DOHH2 (cell line): ENCODE results near the gene ERVMER34-1.

Source experiments
- H3F3A ChIP-seq: fragments of 200-600 bp; sonication (generic), shearing (Covaris generic); 2 replicates; pipeline ENCODE4 v1.6.0; 2016; ENCODE audit warnings: antibody characterized with exemption, mild to moderate bottlenecking; ENCODE audit not compliant: control insufficient read depth, insufficient read depth
- H3K27ac ChIP-seq: fragments of 200-600 bp; sonication (generic); 2 replicates; pipeline ENCODE4 v1.5.1; 2014; ENCODE audit warnings: low read depth, mild to moderate bottlenecking, low read length, moderate library complexity
- H3K27me3 ChIP-seq: fragments of 200-600 bp; sonication (generic); 2 replicates; pipeline ENCODE4 v1.6.1; 2014; ENCODE audit warnings: mild to moderate bottlenecking, low read length, mixed read lengths; ENCODE audit not compliant: control insufficient read depth
- H3K36me3 ChIP-seq: fragments of 200-600 bp; sonication (generic); 2 replicates; pipeline ENCODE4 v1.6.1; 2014; ENCODE audit warnings: mild to moderate bottlenecking, low read length, moderate library complexity, mixed read lengths; ENCODE audit not compliant: control insufficient read depth
- H3K4me1 ChIP-seq: fragments of 200-600 bp; sonication (generic); 2 replicates; pipeline ENCODE4 v1.6.1; 2014; ENCODE audit warnings: mild to moderate bottlenecking, low read length, mixed read lengths; ENCODE audit not compliant: control insufficient read depth
- H3K4me2 ChIP-seq: fragments of 200-600 bp; sonication (generic); 2 replicates; pipeline ENCODE4 v1.6.0; 2014; ENCODE audit warnings: mild to moderate bottlenecking, low read length, moderate library complexity
- H3K4me3 ChIP-seq: fragments of 200-600 bp; sonication (generic); 2 replicates; pipeline ENCODE4 v1.5.1; 2014; ENCODE audit warnings: mild to moderate bottlenecking, low read length, mixed read lengths
- H3K79me2 ChIP-seq: fragments of 200-600 bp; sonication (generic); 2 replicates; pipeline ENCODE4 v1.6.1; 2014; ENCODE audit warnings: mild to moderate bottlenecking, low read length, mixed read lengths; ENCODE audit not compliant: control insufficient read depth
- H3K9me2 ChIP-seq: fragments of 200-600 bp; sonication (generic); replicated peaks from 2 replicates; pipeline ENCODE4 v1.6.1; 2014; ENCODE audit warnings: mild to moderate bottlenecking, low read length, mixed read lengths; ENCODE audit not compliant: control insufficient read depth
- H3K9me3 ChIP-seq: fragments of 200-600 bp; sonication (generic); 2 replicates; pipeline ENCODE4 v1.6.1; 2014; ENCODE audit warnings: antibody characterized with exemption, low read length, mixed read lengths; ENCODE audit not compliant: control insufficient read depth, insufficient read depth
- H4K20me1 ChIP-seq: fragments of 200-600 bp; sonication (generic); 2 replicates; pipeline ENCODE4 v1.6.0; 2014; ENCODE audit warnings: low read depth, mild to moderate bottlenecking, antibody characterized with exemption, low read length, moderate library complexity; ENCODE audit not compliant: control insufficient read depth, insufficient read depth
- CTCF ChIP-seq: fragments of 200-600 bp; sonication (generic); IDR thresholded peaks from one replicate; pipeline ENCODE4 v1.5.1; 2014; ENCODE audit warnings: antibody characterized with exemption, mild to moderate bottlenecking, low read depth, low read length; ENCODE audit not compliant: poor library complexity, severe bottlenecking
- EZH2phosphoT487 ChIP-seq: fragments of 200-600 bp; sonication (generic); IDR thresholded peaks from 2 replicates; pipeline ENCODE4 v1.6.1; 2017; ENCODE audit warnings: borderline replicate concordance, mild to moderate bottlenecking, antibody characterized with exemption, low read length, moderate library complexity, mixed read lengths

Gene ERVMER34-1

GRCh38 chr4:52711834-52712250 is 39.4 kb downstream of the ERVMER34-1 start:
- Histone ChIP-seq H3K9me2 (no peaks in the 10 kb centered on the region), H3K4me1 (peaks cover 68% of the 10 kb centered on the region), H3K4me3 (peak overlapping the region; percentile 92), H3K27me3 (no peaks in the 10 kb centered on the region), H3K4me2 (peak overlapping the region; percentile 95), H3K27ac (peak overlapping the region; percentile 75), H3K79me2 (peaks cover 37% of the 10 kb centered on the region), H3K36me3 (peaks cover 45% of the 10 kb centered on the region), H3K9me3 (no peaks in the 10 kb centered on the region), H4K20me1 (no peaks in the 10 kb centered on the region), H3F3A (peaks cover 47% of the 10 kb centered on the region)
- TF ChIP-seq EZH2phosphoT487 (no peak), CTCF (no peak)

GRCh38 chr4:52711272-52711671 is 40.0 kb downstream of the ERVMER34-1 start:
- Histone ChIP-seq H3K4me3 (peak overlapping the region; percentile 92), H3K4me2 (peak overlapping the region; percentile 95), H3K36me3 (peaks cover 40% of the 10 kb centered on the region), H3K4me1 (peaks cover 68% of the 10 kb centered on the region), H3K9me2 (no peaks in the 10 kb centered on the region), H3K9me3 (no peaks in the 10 kb centered on the region), H3K27ac (peak overlapping the region; percentile 75), H3K79me2 (peaks cover 37% of the 10 kb centered on the region), H3K27me3 (no peaks in the 10 kb centered on the region), H4K20me1 (no peaks in the 10 kb centered on the region), H3F3A (peaks cover 41% of the 10 kb centered on the region)
- TF ChIP-seq CTCF (no peak), EZH2phosphoT487 (no peak)

GRCh38 chr4:52709155-52709554 is 42.1 kb downstream of the ERVMER34-1 start:
- H3K4me1 ChIP-seq, result peaks cover 48% of the 10 kb centered on the region
- peaks cover 18% of the 10 kb centered on the region for H3K36me3 ChIP-seq
- H4K20me1 ChIP-seq, result no peaks in the 10 kb centered on the region
- TF ChIP-seq EZH2phosphoT487, result no peak
- TF ChIP-seq CTCF, result no peak
- H3K27ac ChIP-seq, result no peak overlapping the region
- no peaks in the 10 kb centered on the region for H3K27me3 ChIP-seq
- peaks cover 26% of the 10 kb centered on the region for H3K79me2 ChIP-seq
- no peaks in the 10 kb centered on the region for H3K9me3 ChIP-seq
- H3F3A ChIP-seq, result peaks cover 22% of the 10 kb centered on the region
- peak overlapping the region; percentile 7; the same call in 1 of the 2 replicates for H3K4me2 ChIP-seq
- no peak overlapping the region for H3K4me3 ChIP-seq
- no peaks in the 10 kb centered on the region for H3K9me2 ChIP-seq
